ENCODE results near the gene UCN2. TPM values are rescaled to one million over a fixed set of nuclear protein-coding genes. Genes with fewer than 3 reads are reported as not detected.

UCN2 gene
- total and polyA plus RNA-seq, 2 of the 8 experiments (the other 6 are each of a cell fraction or from before 2014, with no cell fraction given) = 0.14 TPM; not detected in 1

- 0 out of 2 replicates have a peak overlapping the region, but pooled peaks have one; percentile 9 for H2AFZ ChIP-seq (ENCODE audit: low read length)
- H4K91ac ChIP-seq (replicated peaks; ENCODE audit: insufficient read length, low read length) = peak overlapping the region; percentile 81
- no peaks in the 10 kb centered on the region for H3K36me3 ChIP-seq (ENCODE audit: control insufficient read depth in 2 of 4, insufficient read depth in 4 of 4, low read length in 3 of 4)
- FAIRE-seq (no peak), DNase-seq (ENCODE audit: low read depth in 1 of 2, low spot score in 2 of 2) (peak; percentile 38 to 86)
- H4K5ac ChIP-seq (ENCODE audit: insufficient read length, low read depth, low read length) = peak overlapping the region; percentile 73
- ChIA-PET POLR2A (ENCODE audit: partially characterized antibody) (interaction anchor here (0.7 to 1.6 kb wide), 12 partner anchors 16 to 161 kb away, joined by 3 to 6 read pairs (median 4); partner anchors contain the start of genes CCDC51, SLC26A6, TMA7 and UQCRC1), CTCF (ENCODE audit: partially characterized antibody) (interaction anchor here (0.7 to 6.7 kb wide), 17 partner anchors 9 to 174 kb away, joined by 3 to 52 read pairs (median 4); partner anchors contain the start of genes CCDC51, SLC26A6 and TMA7)
- no peaks in the 10 kb centered on the region for H3K9me3 ChIP-seq (ENCODE audit: insufficient read depth in 2 of 2, low read depth in 1 of 2, low read length in 1 of 2)
- WGBS, 2 experiments (ENCODE audit: extremely low coverage in 1 of 2, insufficient coverage in 1 of 2, insufficient read length in 1 of 2, insufficient replicate concordance in 2 of 2, low coverage in 1 of 2, low lambda C conversion rate in 2 of 2, missing lambda C conversion rate in 1 of 2) = 53% methylated on average over 18 of the region's 21 CpGs; no CpG with 5 or more reads in 1 of the 2 experiments
- TF ChIP-seq POLR2A (IDR thresholded peaks at IDR 0.05; ENCODE audit: control extremely low read depth in 1 of 2, low read depth in 2 of 2, low read length in 2 of 2) (peak in 1 of 2 experiments; percentile 28; a peak in 1 of 3 replicates), RAD21 (IDR thresholded peaks at IDR 0.05 in 1 of 2, conservative IDR thresholded peaks at IDR 0.05 in 1 of 2; ENCODE audit: low read depth in 2 of 2, low read length in 2 of 2) (peak in 1 of 2 experiments; percentile 18; a peak in 1 of 4 replicates), CREB1 (IDR thresholded peaks at IDR 0.05) (0 out of 2 replicates have a peak, but pooled peaks have one; percentile 9), MAX (IDR thresholded peaks at IDR 0.05) (no peak), CTCF (IDR thresholded peaks at IDR 0.05; ENCODE audit: control extremely low read depth in 1 of 3, insufficient read depth in 1 of 3, low read depth in 1 of 3, low read length in 3 of 3) (peak in 2 of 3 experiments; percentile 39 to 52; a peak in 3 of 4 replicates)
- peak overlapping the region; percentile 96 for H3K4ac ChIP-seq (replicated peaks; ENCODE audit: insufficient read length, low read depth, low read length)
- no peak overlapping the region for H3K56ac ChIP-seq (replicated peaks; ENCODE audit: insufficient read length, low read depth, low read length)
- peak overlapping the region in 1 of 4 experiments; percentile 46; a peak in 3 of 8 replicates for H3K4me3 ChIP-seq (ENCODE audit: extremely low read depth in 1 of 4, insufficient read depth in 2 of 4, low read depth in 3 of 4, low read length in 4 of 4)
- no peak overlapping the region; a peak in 2 of 7 replicates for H3K9ac ChIP-seq (replicated peaks in 1 of 4; ENCODE audit: extremely low read depth in 1 of 4, low read depth in 3 of 4, low read length in 3 of 4)
- peak overlapping the region; percentile 11; the same call in 1 of the 2 replicates for H2BK20ac ChIP-seq (ENCODE audit: low read length)
- H3K18ac ChIP-seq (ENCODE audit: extremely low read depth, low read length) = peak overlapping the region; percentile 87
- H3K23me2 ChIP-seq (ENCODE audit: low read depth, low read length) = no peaks in the 10 kb centered on the region; the same call in 1 of the 2 replicates
- H4K20me1 ChIP-seq (replicated peaks in 1 of 2; ENCODE audit: control insufficient read depth in 1 of 2, insufficient read depth in 2 of 2, low read length in 2 of 2) = no peaks in the 10 kb centered on the region
- peak overlapping the region; percentile 59 to 64 for H3K4me2 ChIP-seq (ENCODE audit: insufficient read depth in 1 of 2, low read depth in 2 of 2, low read length in 2 of 2)
- H3K79me2 ChIP-seq (ENCODE audit: control insufficient read depth in 1 of 2, insufficient read depth in 2 of 2, low read length in 2 of 2) = no peaks in the 10 kb centered on the region
- peak overlapping the region; percentile 88; the same call in 1 of the 2 replicates for H2BK5ac ChIP-seq (ENCODE audit: low read depth, low read length)
- peak overlapping the region; percentile 99; the same call in 1 of the 2 replicates for H2BK12ac ChIP-seq (ENCODE audit: low read depth, low read length)
- no peak overlapping the region for H2BK120ac ChIP-seq (replicated peaks; ENCODE audit: low read depth, low read length)
- H3K27me3 ChIP-seq (replicated peaks in 1 of 4; ENCODE audit: control insufficient read depth in 3 of 4, extremely low read depth in 1 of 4, insufficient read depth in 3 of 4, low read length in 3 of 4) = no peaks in the 10 kb centered on the region
- peak overlapping the region; percentile 97; the same call in 1 of the 2 replicates for H2BK15ac ChIP-seq (ENCODE audit: low read length)
- no peak overlapping the region for H3K23ac ChIP-seq (ENCODE audit: insufficient read length)
- H2AK5ac ChIP-seq (ENCODE audit: low read depth, low read length) = no peak overlapping the region; the same call in 1 of the 2 replicates
- no peaks in the 10 kb centered on the region for H3K79me1 ChIP-seq (ENCODE audit: low read depth, low read length)
- H4K8ac ChIP-seq (ENCODE audit: extremely low read depth, insufficient read depth, low read length) = peak overlapping the region; percentile 64; the same call in 1 of the 2 replicates
- peaks cover 4 to 30% (median 18%) of the 10 kb centered on the region in 4 experiments for H3K4me1 ChIP-seq (replicated peaks in 1 of 4; ENCODE audit: control insufficient read depth in 3 of 4, insufficient read depth in 4 of 4, low read length in 3 of 4)
- H3K27ac ChIP-seq (ENCODE audit: low read depth, low read length) = no peak overlapping the region
- no peak overlapping the region for H3K14ac ChIP-seq (ENCODE audit: insufficient read length)
These were observed 2.4 kb downstream of the UCN2 start for GRCh38 chr3:48561045-48561736.

All from H1 (cell line).